HUES64 (cell line): ENCODE results near the gene ERC2.

Experiments
- H3K27ac ChIP-seq: 2 replicates; pipeline ENCODE4 v1.7.0; 2013; ENCODE audit warnings: low read depth, low read length, inconsistent platforms
- H3K27me3 ChIP-seq: 2 replicates; pipeline ENCODE4 v1.6.1; 2013; ENCODE audit warnings: mild to moderate bottlenecking, low read length; ENCODE audit not compliant: insufficient read depth
- H3K36me3 ChIP-seq: 2 replicates; pipeline ENCODE4 v1.6.1; 2013; ENCODE audit warnings: mild to moderate bottlenecking, low read length; ENCODE audit not compliant: insufficient read depth
- H3K4me1 ChIP-seq: 2 replicates; pipeline ENCODE4 v1.6.1; 2013; ENCODE audit warnings: mild to moderate bottlenecking, low read length, moderate library complexity; ENCODE audit not compliant: insufficient read depth
- H3K4me3 ChIP-seq: 2 replicates; pipeline ENCODE4 v1.5.1; 2013; ENCODE audit warnings: mild to moderate bottlenecking, low read length, moderate library complexity
- H3K9ac ChIP-seq: 2 replicates; pipeline ENCODE4 v1.6.1; 2013; ENCODE audit warnings: mild to moderate bottlenecking, low read depth, low read length
- H3K9me3 ChIP-seq: 2 replicates; pipeline ENCODE4 v1.6.1; 2013; ENCODE audit warnings: low read depth, low read length; ENCODE audit not compliant: insufficient read depth
- WGBS: fragments of 150-250, 120-280 bp; methylation state at CpG from one replicate; pipeline ENCODE4 v1.1.7; 2013; ENCODE audit warnings: missing lambda C conversion rate; 5-methylcytosine and 5-hydroxymethylcytosine counted together

ERC2 gene

GRCh38 chr3:55461896-55462295, 1006.4 kb downstream of the ERC2 start:
- Histone ChIP-seq H3K27ac (no peak overlapping the region), H3K4me3 (no peak overlapping the region), H3K27me3 (no peaks in the 10 kb centered on the region), H3K9me3 (no peaks in the 10 kb centered on the region), H3K4me1 (no peaks in the 10 kb centered on the region), H3K9ac (no peak overlapping the region), H3K36me3 (no peaks in the 10 kb centered on the region)
- WGBS, result 96% methylated on average over 1 of the region's 1 CpG

GRCh38 chr3:55459838-55460237, 1008.4 kb downstream of the ERC2 start:
- Histone ChIP-seq H3K9me3 (no peaks in the 10 kb centered on the region), H3K9ac (no peak overlapping the region), H3K4me1 (no peaks in the 10 kb centered on the region), H3K4me3 (no peak overlapping the region), H3K27me3 (no peaks in the 10 kb centered on the region), H3K27ac (no peak overlapping the region), H3K36me3 (no peaks in the 10 kb centered on the region)
